Measurements from ENCODE around the gene SLC16A4. TPM values are rescaled to one million over a fixed set of nuclear protein-coding genes. Genes with fewer than 3 reads are reported as not detected.
"Not testable (repeated sequence)": the region's sequence is repeated elsewhere in the genome, so short reads cannot be mapped to it uniquely, and the experiment has no call there.

Gene SLC16A4
- total RNA-seq: 2.3 TPM
- long read RNA-seq, partial matches to known transcripts: 0 of 4 reads
- long read RNA-seq, other reads (novel, unspliced or antisense): 4 of 4 reads

- intact Hi-C loops (cut with DNase I): no loop called here
- DNase-seq (ENCODE audit: low spot score): no peak
Observed at GRCh38 chr1:110390692-110391245, at the start of gene SLC16A4. Gene SLC16A4 (minus strand): TSS chr1:110391026. CDS start chr1:110389323, 1,703 bp downstream.

GRCh38 chr1:110439873-110440272 is 49.0 kb upstream of the SLC16A4 start:
- intact Hi-C loops (cut with DNase I); DNase-seq (ENCODE audit: low spot score): not testable (repeated sequence)

GRCh38 chr1:110438893-110439292 is 48.1 kb upstream of the SLC16A4 start:
- intact Hi-C loops (cut with DNase I): no loop called here

GRCh38 chr1:110437645-110438299 is 46.9 kb upstream of the SLC16A4 start:
- DNase-seq (ENCODE audit: low spot score); intact Hi-C loops (cut with DNase I): not testable (repeated sequence)

More at GRCh38 chr1:110438893-110439292, 48.1 kb upstream of the SLC16A4 start:
- DNase-seq (ENCODE audit: low spot score): no peak

- DNase-seq (ENCODE audit: low spot score): no peak
- intact Hi-C loops (cut with DNase I): no loop called here
Observed at GRCh38 chr1:110436635-110437034, 45.8 kb upstream of the SLC16A4 start.

- DNase-seq (ENCODE audit: low spot score): no peak
- intact Hi-C loops (cut with DNase I): no loop called here
Observed at GRCh38 chr1:110434946-110435345, 44.1 kb upstream of the SLC16A4 start.

- no peak for DNase-seq (ENCODE audit: low spot score)
- intact Hi-C loops (cut with DNase I): no loop called here
Observed at GRCh38 chr1:110433803-110434202, 43.0 kb upstream of the SLC16A4 start.

- no peak for DNase-seq (ENCODE audit: low spot score)
- intact Hi-C loops (cut with DNase I): no loop called here
Observed at GRCh38 chr1:110433213-110433612, 42.4 kb upstream of the SLC16A4 start.

GRCh38 chr1:110430901-110431300 is 40.1 kb upstream of the SLC16A4 start:
- DNase-seq (ENCODE audit: low spot score): no peak
- intact Hi-C loops (cut with DNase I): no loop called here

GRCh38 chr1:110430366-110430765 is 39.5 kb upstream of the SLC16A4 start:
- intact Hi-C loops (cut with DNase I): no loop called here
- DNase-seq (ENCODE audit: low spot score): no peak

- no peak for DNase-seq (ENCODE audit: low spot score)
- intact Hi-C loops (cut with DNase I): no loop called here
Observed at GRCh38 chr1:110428946-110429345, 38.1 kb upstream of the SLC16A4 start.

- intact Hi-C loops (cut with DNase I): no loop called here
- DNase-seq (ENCODE audit: low spot score): no peak
Observed at GRCh38 chr1:110426854-110427253, 36.0 kb upstream of the SLC16A4 start.

- intact Hi-C loops (cut with DNase I): no loop called here
- DNase-seq (ENCODE audit: low spot score): no peak
Observed at GRCh38 chr1:110425612-110426152, 34.9 kb upstream of the SLC16A4 start.

GRCh38 chr1:110424699-110425611 is 34.1 kb upstream of the SLC16A4 start:
- no peak for DNase-seq (ENCODE audit: low spot score)
- intact Hi-C loops (cut with DNase I): no loop called here

GRCh38 chr1:110420874-110421793 is 30.3 kb upstream of the SLC16A4 start:
- intact Hi-C loops (cut with DNase I): no loop called here
- DNase-seq (ENCODE audit: low spot score): no peak

- intact Hi-C loops (cut with DNase I): no loop called here
- no peak for DNase-seq (ENCODE audit: low spot score)
Observed at GRCh38 chr1:110420023-110420662, 29.3 kb upstream of the SLC16A4 start.

- no peak for DNase-seq (ENCODE audit: low spot score)
- intact Hi-C loops (cut with DNase I): no loop called here
Observed at GRCh38 chr1:110418729-110419128, 27.9 kb upstream of the SLC16A4 start.

- not testable (repeated sequence) for DNase-seq (ENCODE audit: low spot score)
- intact Hi-C loops (cut with DNase I): loop anchor here (2.0 kb wide), 1 partner anchor 84 kb away; no protein-coding TSS in a partner anchor
Observed at GRCh38 chr1:110413045-110413444, 22.2 kb upstream of the SLC16A4 start.

Measured in cardiac septum (tissue), 1 donor.